K562 (cell line): ENCODE data around the gene SELENOO. TPM values are rescaled to one million over a fixed set of nuclear protein-coding genes. Genes with fewer than 3 reads are reported as not detected.
A peak's percentile ranks its signal among the peaks of the same experiment; 100 is the strongest.

Experiments
- CBX5 ChIP-seq: IDR thresholded peaks from 2 replicates; pipeline ENCODE4 v1.6.1; 2014; ENCODE audit warnings: low read depth, borderline replicate concordance
- CEBPB ChIP-seq: fragments of 450-650 bp; IDR thresholded peaks from 2 replicates; pipeline ENCODE4 v1.6.1; 2016; ENCODE audit warnings: missing genetic modification characterization, missing compliant biosample characterization
- CXXC5 ChIP-seq: fragments of 250-450 bp; sonication (Bioruptor Pico); IDR thresholded peaks from 2 replicates; pipeline ENCODE4 v1.8.0; 2022; ENCODE audit warnings: inconsistent platforms, mild to moderate bottlenecking, moderate library complexity
- ERF ChIP-seq: fragments of 450-650 bp; formaldehyde crosslinking; IDR thresholded peaks from 2 replicates; pipeline ENCODE4 v1.4.0; 2020; ENCODE audit warnings: mild to moderate bottlenecking, mixed read lengths
- GABPA ChIP-seq: fragments of 200-800 bp; sonication (Bioruptor generic); conservative IDR thresholded peaks from 2 replicates; pipeline ENCODE4 v1.6.1; 2016; ENCODE audit warnings: low read depth, missing genetic modification characterization, missing compliant biosample characterization
- GTF2E2 ChIP-seq: fragments of 200-800 bp; sonication (Bioruptor generic); IDR thresholded peaks from 2 replicates; pipeline ENCODE4 v1.6.1; 2016; ENCODE audit warnings: missing genetic modification characterization, missing compliant biosample characterization
- MBD2 ChIP-seq: sonication (generic); IDR thresholded peaks from 2 replicates; pipeline ENCODE4 v1.6.1; 2016; ENCODE audit warnings: low read depth, borderline replicate concordance
- NCOA1 ChIP-seq: fragments of 450-650 bp; IDR thresholded peaks from 2 replicates; pipeline ENCODE4 v1.6.1; 2016; ENCODE audit warnings: low read depth
- NCOA4 ChIP-seq: fragments of 450-650 bp; IDR thresholded peaks from 2 replicates; pipeline ENCODE4 v1.6.1; 2018; ENCODE audit warnings: mild to moderate bottlenecking; ENCODE audit not compliant: partially characterized antibody
- NONO ChIP-seq, 2 experiments: fragments of 200-400 bp in 1 of 2; fragments of 450-650 bp in 1 of 2; formaldehyde crosslinking in 1 of 2; IDR thresholded peaks; 2 replicates each; pipeline ENCODE4 v1.6.1; 2017; ENCODE audit warnings: low read depth in 2 of 2, mild to moderate bottlenecking in 2 of 2, moderate library complexity in 2 of 2, low read length in 1 of 2
- POLR2H ChIP-seq: IDR thresholded peaks from 2 replicates; pipeline ENCODE4 v1.6.1; 2016; ENCODE audit warnings: missing genetic modification characterization, low read depth, mild to moderate bottlenecking, control low read depth, missing compliant biosample characterization, moderate library complexity
- SIRT6 ChIP-seq: IDR thresholded peaks from one replicate; pipeline ENCODE4 v1.6.1; 2012; ENCODE audit warnings: low read depth, mild to moderate bottlenecking, control low read depth, inconsistent platforms, low read length, moderate library complexity
- SMARCA5 ChIP-seq: fragments of 450-650 bp; IDR thresholded peaks from 2 replicates; pipeline ENCODE4 v1.6.1; 2016
- U2AF2 ChIP-seq: fragments of 200-400 bp; formaldehyde crosslinking; optimal IDR thresholded peaks from 2 replicates; pipeline ENCODE3; 2017; ENCODE audit warnings: low read depth, mild to moderate bottlenecking, low read length
- YBX1 ChIP-seq: fragments of 450-650 bp; IDR thresholded peaks from 2 replicates; pipeline ENCODE4 v1.7.1; 2016; ENCODE audit warnings: mild to moderate bottlenecking
- polyA plus RNA-seq, 8 experiments: library from polyadenylated mRNA; depleted of rRNA in 4 of 8; stranded (reverse) in 5 of 8; unstranded in 3 of 8; fragments of >200 nt; fragmentation: Nextera tagmentation in 2 of 8; fragmentation: Illumina TruSeq in 1 of 8; extraction: Ambion mirVana in 2 of 8; extraction: Trizol in 1 of 8; gene quantifications; 2 replicates each; pipeline versions ENCODE4 v1.2.1 to v1.2.3, GENCODE V29; 2011 to 2014; ENCODE audit warnings: inconsistent platforms in 1 of 8, missing spikeins in 1 of 8
- total RNA-seq, 7 experiments: library from RNA; depleted of rRNA in 6 of 7; stranded (reverse); fragments of >200 nt in 6 of 7; fragmentation: Illumina TruSeq in 2 of 7; extraction: Trizol in 2 of 7; gene quantifications; 2 replicates each; pipeline versions ENCODE4 v1.2.1 to v1.2.3, GENCODE V29; 2011 to 2021; ENCODE audit warnings: low replicate concordance in 1 of 7
- TF ChIP-seq, protein P1 (sequence below): sonication (generic); formaldehyde crosslinking; IDR thresholded peaks from 2 replicates; pipeline ENCODE4 v1.8.0; 2023; ENCODE audit warnings: missing genetic modification reagents, mild to moderate bottlenecking, borderline replicate concordance
- TF ChIP-seq, protein P2 (sequence below), 3 experiments: fragments of 200-800 bp in 1 of 3; sonication (Bioruptor generic) in 1 of 3; sonication (generic) in 1 of 3; formaldehyde crosslinking in 1 of 3; IDR thresholded peaks; 2 replicates each; pipeline versions ENCODE4 v1.6.1 to v1.8.0; 2016 to 2022; ENCODE audit warnings: mild to moderate bottlenecking in 2 of 3, missing compliant biosample characterization in 2 of 3, missing genetic modification characterization in 2 of 3, missing genetic modification reagents in 1 of 3
- TF ChIP-seq, protein P3 (sequence below), 2 experiments: IDR thresholded peaks; 2 replicates each; pipeline ENCODE4 v1.6.1; 2011; ENCODE audit warnings: borderline replicate concordance in 1 of 2, control low read depth in 1 of 2, low read depth in 1 of 2, low read length in 1 of 2, mild to moderate bottlenecking in 1 of 2, mixed read lengths in 1 of 2, moderate library complexity in 1 of 2; ENCODE audit not compliant: insufficient read depth in 1 of 2, insufficient read length in 1 of 2, poor library complexity in 1 of 2, severe bottlenecking in 1 of 2; ENCODE audit errors: extremely low read depth in 1 of 2
- TF ChIP-seq, protein P4 (sequence below): sonication (generic); formaldehyde crosslinking; IDR thresholded peaks from 2 replicates; pipeline ENCODE4 v1.9.0; 2022; ENCODE audit warnings: mild to moderate bottlenecking, missing genetic modification reagents

SELENOO gene
- total and polyA plus RNA-seq, 9 of the 15 experiments (the other 6 are each of a cell fraction or from before 2014, with no cell fraction given), result 0.37 to 24.9 (median 8.3) TPM

DNA sequence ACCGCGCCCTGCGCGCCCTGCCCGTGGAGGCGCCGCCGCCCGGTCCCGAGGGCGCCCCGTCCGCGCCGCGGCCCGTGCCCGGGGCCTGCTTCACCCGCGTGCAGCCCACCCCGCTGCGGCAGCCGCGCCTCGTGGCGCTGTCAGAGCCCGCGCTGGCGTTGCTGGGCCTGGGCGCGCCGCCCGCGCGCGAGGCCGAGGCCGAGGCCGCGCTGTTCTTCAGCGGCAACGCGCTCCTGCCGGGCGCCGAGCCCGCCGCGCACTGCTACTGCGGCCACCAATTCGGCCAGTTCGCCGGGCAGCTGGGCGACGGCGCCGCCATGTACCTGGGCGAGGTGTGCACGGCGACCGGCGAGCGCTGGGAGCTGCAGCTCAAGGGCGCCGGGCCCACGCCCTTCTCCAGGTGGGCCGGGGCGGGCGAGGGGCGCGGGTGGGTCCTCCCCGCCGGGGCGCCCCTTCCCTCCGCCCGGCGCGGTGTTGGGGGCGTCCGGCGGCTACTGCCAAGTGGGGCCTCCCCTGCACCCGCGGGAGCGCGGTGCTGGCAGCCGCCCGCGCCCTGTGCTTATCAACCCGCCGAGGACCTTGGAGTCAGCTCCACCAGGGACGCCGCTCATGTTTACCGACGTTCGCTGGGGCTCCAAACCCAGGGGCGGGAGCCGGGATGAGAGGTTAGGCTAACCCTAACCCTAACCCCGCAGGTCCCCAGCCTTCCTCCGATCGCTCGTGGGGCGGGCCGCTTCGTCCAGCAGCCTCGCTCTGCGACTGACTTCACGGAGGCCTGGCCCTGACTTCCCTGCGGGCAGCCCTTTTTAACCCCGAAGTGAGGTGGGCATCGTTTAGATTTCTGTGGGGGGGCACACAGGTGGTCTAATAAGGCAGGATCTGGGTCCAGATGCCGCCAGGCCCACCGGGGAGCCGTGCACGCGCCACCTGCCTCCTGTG is 649 bp downstream of the SELENOO start (continued):
- TF ChIP-seq SIRT6 (no peak), POLR2H (tag) (no peak), GTF2E2 (tag) (no peak), GABPA (tag) (peak; percentile 91), CEBPB (no peak), MBD2 (no peak), ERF (CRISPR knock-in tag) (peak; percentile 78; the same call in 1 of the 2 replicates), SMARCA5 (no peak), YBX1 (no peak), CBX5 (no peak), NCOA1 (no peak), CXXC5 (CRISPR knock-in tag) (no peak), U2AF2 (no peak), NONO (IDR thresholded peaks at IDR 0.05; ENCODE audit: low read depth in 2 of 2, low read length in 1 of 2) (0 out of 4 replicates have a peak, but pooled peaks of 1 of the 2 experiments have one; percentile 33), NCOA4 (no peak)
- TF ChIP-seq, protein P1, sequence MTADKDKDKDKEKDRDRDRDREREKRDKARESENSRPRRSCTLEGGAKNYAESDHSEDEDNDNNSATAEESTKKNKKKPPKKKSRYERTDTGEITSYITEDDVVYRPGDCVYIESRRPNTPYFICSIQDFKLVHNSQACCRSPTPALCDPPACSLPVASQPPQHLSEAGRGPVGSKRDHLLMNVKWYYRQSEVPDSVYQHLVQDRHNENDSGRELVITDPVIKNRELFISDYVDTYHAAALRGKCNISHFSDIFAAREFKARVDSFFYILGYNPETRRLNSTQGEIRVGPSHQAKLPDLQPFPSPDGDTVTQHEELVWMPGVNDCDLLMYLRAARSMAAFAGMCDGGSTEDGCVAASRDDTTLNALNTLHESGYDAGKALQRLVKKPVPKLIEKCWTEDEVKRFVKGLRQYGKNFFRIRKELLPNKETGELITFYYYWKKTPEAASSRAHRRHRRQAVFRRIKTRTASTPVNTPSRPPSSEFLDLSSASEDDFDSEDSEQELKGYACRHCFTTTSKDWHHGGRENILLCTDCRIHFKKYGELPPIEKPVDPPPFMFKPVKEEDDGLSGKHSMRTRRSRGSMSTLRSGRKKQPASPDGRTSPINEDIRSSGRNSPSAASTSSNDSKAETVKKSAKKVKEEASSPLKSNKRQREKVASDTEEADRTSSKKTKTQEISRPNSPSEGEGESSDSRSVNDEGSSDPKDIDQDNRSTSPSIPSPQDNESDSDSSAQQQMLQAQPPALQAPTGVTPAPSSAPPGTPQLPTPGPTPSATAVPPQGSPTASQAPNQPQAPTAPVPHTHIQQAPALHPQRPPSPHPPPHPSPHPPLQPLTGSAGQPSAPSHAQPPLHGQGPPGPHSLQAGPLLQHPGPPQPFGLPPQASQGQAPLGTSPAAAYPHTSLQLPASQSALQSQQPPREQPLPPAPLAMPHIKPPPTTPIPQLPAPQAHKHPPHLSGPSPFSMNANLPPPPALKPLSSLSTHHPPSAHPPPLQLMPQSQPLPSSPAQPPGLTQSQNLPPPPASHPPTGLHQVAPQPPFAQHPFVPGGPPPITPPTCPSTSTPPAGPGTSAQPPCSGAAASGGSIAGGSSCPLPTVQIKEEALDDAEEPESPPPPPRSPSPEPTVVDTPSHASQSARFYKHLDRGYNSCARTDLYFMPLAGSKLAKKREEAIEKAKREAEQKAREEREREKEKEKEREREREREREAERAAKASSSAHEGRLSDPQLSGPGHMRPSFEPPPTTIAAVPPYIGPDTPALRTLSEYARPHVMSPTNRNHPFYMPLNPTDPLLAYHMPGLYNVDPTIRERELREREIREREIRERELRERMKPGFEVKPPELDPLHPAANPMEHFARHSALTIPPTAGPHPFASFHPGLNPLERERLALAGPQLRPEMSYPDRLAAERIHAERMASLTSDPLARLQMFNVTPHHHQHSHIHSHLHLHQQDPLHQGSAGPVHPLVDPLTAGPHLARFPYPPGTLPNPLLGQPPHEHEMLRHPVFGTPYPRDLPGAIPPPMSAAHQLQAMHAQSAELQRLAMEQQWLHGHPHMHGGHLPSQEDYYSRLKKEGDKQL (CRISPR knock-in tag), result no peak
- TF ChIP-seq, protein P2, sequence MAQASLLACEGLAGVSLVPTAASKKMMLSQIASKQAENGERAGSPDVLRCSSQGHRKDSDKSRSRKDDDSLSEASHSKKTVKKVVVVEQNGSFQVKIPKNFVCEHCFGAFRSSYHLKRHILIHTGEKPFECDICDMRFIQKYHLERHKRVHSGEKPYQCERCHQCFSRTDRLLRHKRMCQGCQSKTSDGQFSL (CRISPR knock-in tag; IDR thresholded peaks at IDR 0.05), result no peak
- TF ChIP-seq, protein P2 (tag; IDR thresholded peaks at IDR 0.05), result no peak
- TF ChIP-seq, protein P3, sequence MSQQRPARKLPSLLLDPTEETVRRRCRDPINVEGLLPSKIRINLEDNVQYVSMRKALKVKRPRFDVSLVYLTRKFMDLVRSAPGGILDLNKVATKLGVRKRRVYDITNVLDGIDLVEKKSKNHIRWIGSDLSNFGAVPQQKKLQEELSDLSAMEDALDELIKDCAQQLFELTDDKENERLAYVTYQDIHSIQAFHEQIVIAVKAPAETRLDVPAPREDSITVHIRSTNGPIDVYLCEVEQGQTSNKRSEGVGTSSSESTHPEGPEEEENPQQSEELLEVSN (IDR thresholded peaks at IDR 0.05; ENCODE audit: borderline replicate concordance in 1 of 2, extremely low read depth in 1 of 2, insufficient read depth in 1 of 2, insufficient read length in 1 of 2, low read depth in 1 of 2, low read length in 1 of 2, poor library complexity in 1 of 2, severe bottlenecking in 1 of 2), result peak; percentile 75 to 91
- TF ChIP-seq, protein P4, sequence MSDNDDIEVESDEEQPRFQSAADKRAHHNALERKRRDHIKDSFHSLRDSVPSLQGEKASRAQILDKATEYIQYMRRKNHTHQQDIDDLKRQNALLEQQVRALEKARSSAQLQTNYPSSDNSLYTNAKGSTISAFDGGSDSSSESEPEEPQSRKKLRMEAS (CRISPR knock-in tag), result no peak
